GM18870 (cell line): ENCODE data around the gene WDR5B.

Experiments used
- ATAC-seq: cut with Tn5 transposase; IDR thresholded peaks from one replicate; pipeline ENCODE4 v1.9.1; 2021; ENCODE audit warnings: moderate library complexity; ENCODE audit not compliant: unreplicated experiment

The WDR5B gene

GRCh38 chr3:122410111-122410510, 5.8 kb downstream of the WDR5B start:
- ATAC-seq = no peak

GRCh38 chr3:122409446-122409845, 6.4 kb downstream of the WDR5B start:
- no peak for ATAC-seq

GRCh38 chr3:122407946-122408345, 7.9 kb downstream of the WDR5B start:
- no peak for ATAC-seq

GRCh38 chr3:122406198-122406597, 9.7 kb downstream of the WDR5B start:
- ATAC-seq = peak; percentile 61

- no peak for ATAC-seq
These were observed 10.8 kb downstream of the WDR5B start for GRCh38 chr3:122405015-122405414.

GRCh38 chr3:122403489-122403888, 12.4 kb downstream of the WDR5B start:
- no peak for ATAC-seq

- no peak for ATAC-seq
These were observed 16.9 kb downstream of the WDR5B start for GRCh38 chr3:122398920-122399319.

- no peak for ATAC-seq
These were observed 18.7 kb downstream of the WDR5B start for GRCh38 chr3:122397201-122397600.

- no peak for ATAC-seq
These were observed 19.4 kb downstream of the WDR5B start for GRCh38 chr3:122396511-122396910.

GRCh38 chr3:122395582-122395981, 20.3 kb downstream of the WDR5B start:
- ATAC-seq = no peak

GRCh38 chr3:122394173-122394572, 21.7 kb downstream of the WDR5B start:
- ATAC-seq = no peak

- ATAC-seq = no peak
These were observed 22.7 kb downstream of the WDR5B start for GRCh38 chr3:122392868-122393844.

GRCh38 chr3:122391681-122392446, 24.0 kb downstream of the WDR5B start:
- no peak for ATAC-seq

GRCh38 chr3:122390665-122391064, 25.2 kb downstream of the WDR5B start:
- ATAC-seq = no peak

- no peak for ATAC-seq
These were observed 26.0 kb downstream of the WDR5B start for GRCh38 chr3:122389892-122390291.

GRCh38 chr3:122389197-122389596, 26.7 kb downstream of the WDR5B start:
- ATAC-seq = no peak

- no peak for ATAC-seq
These were observed 28.2 kb downstream of the WDR5B start for GRCh38 chr3:122387709-122388108.

GRCh38 chr3:122383771-122384697, 31.8 kb downstream of the WDR5B start, which contains the start of gene FAM162A:
Gene FAM162A (plus strand): TSS chr3:122384182. CDS start chr3:122384266, 84 bp downstream.
- ATAC-seq = peak; percentile 72

GRCh38 chr3:122382888-122383666, 32.8 kb downstream of the WDR5B start, which contains the start of gene MIX23:
Gene MIX23 (minus strand): TSS chr3:122383231. CDS start chr3:122383224, 7 bp downstream.
- no peak for ATAC-seq

- ATAC-seq = no peak
These were observed 37.9 kb downstream of the WDR5B start for GRCh38 chr3:122377975-122378374.
